HepG2 (cell line): ENCODE results near the gene ATP8A1. TPM values are rescaled to one million over a fixed set of nuclear protein-coding genes. Genes with fewer than 3 reads are reported as not detected.
"Not testable (repeated sequence)": the region's sequence is repeated elsewhere in the genome, so short reads cannot be mapped to it uniquely, and the experiment has no call there.

Source experiments
- ATAC-seq: fragments of 200-7000 bp; cut with Tn5 transposase; 3 replicates; pipeline ENCODE4 v1.9.1; 2020; ENCODE audit warnings: mild to moderate bottlenecking, moderate library complexity
- BruUV-seq: library from RNA; stranded (reverse); fragments of 400-500 nt; replicated peaks from 2 replicates; lab custom pipeline; 2021; lab: Mats Ljungman, UMichigan
- CTCF ChIA-PET: fragments of 300-600 bp; formaldehyde crosslinking; extraction: SDS; loops from one replicate; lab custom pipeline; 2021; ENCODE audit warnings: low total read pairs, inconsistent platforms, low intra/inter-chr PET ratio; lab: Yijun Ruan, JAX
- POLR2A ChIA-PET: fragments of 350-600 bp; sonication (Branson Sonifier 250); formaldehyde crosslinking; loops from one replicate; lab custom pipeline; 2020; ENCODE audit warnings: antibody characterized with exemption, inconsistent platforms; lab: Yijun Ruan, JAX
- DNase-seq: peaks from one replicate; pipeline ENCODE4 v3.0.0-alpha.2; 2015; ENCODE audit warnings: low spot score
- FAIRE-seq: peaks from 3 replicates; lab custom pipeline; 2011; peaks lifted over from hg19 to GRCh38; lab: Jason Lieb, UNC
- H2AFZ ChIP-seq: one replicate; pipeline ENCODE4 v1.6.1; 2011; ENCODE audit warnings: low read length, inconsistent platforms
- H3K27ac ChIP-seq: fragments of 300-600 bp; 3 replicates; pipeline ENCODE4 v1.8.0; 2011; ENCODE audit warnings: mixed run types, mild to moderate bottlenecking, mixed read lengths, low read length, inconsistent platforms; ENCODE audit not compliant: insufficient read depth; ENCODE audit errors: extremely low read length
- H3K27me3 ChIP-seq, 2 experiments: fragments of 200-600 bp in 1 of 2; 2 replicates in 1 of 2; 3 replicates in 1 of 2; pipeline versions ENCODE4 v1.6.0 to v1.8.0; 2011; ENCODE audit warnings: low read length in 2 of 2, mild to moderate bottlenecking in 2 of 2, moderate library complexity in 2 of 2, inconsistent platforms in 1 of 2; ENCODE audit not compliant: insufficient read depth in 2 of 2, control insufficient read depth in 1 of 2
- H3K36me3 ChIP-seq, 2 experiments: fragments of 200-600 bp in 1 of 2; replicated peaks in 1 of 2; 2 replicates in 1 of 2; 3 replicates in 1 of 2; pipeline versions ENCODE4 v1.5.1 to v1.8.0; 2011; ENCODE audit warnings: low read length in 2 of 2, inconsistent platforms in 1 of 2; ENCODE audit not compliant: insufficient read depth in 2 of 2, control insufficient read depth in 1 of 2
- H3K4me1 ChIP-seq: 2 replicates; pipeline ENCODE4 v1.5.1; 2012; ENCODE audit warnings: low read length, inconsistent platforms; ENCODE audit not compliant: insufficient read depth
- H3K4me2 ChIP-seq: 2 replicates; pipeline ENCODE4 v1.6.0; 2011; ENCODE audit warnings: low read depth, low read length, inconsistent platforms
- H3K4me3 ChIP-seq, 3 experiments: fragments of 200-600 bp in 1 of 3; sonication (generic), shearing (Covaris generic) in 1 of 3; replicated peaks in 1 of 3; 2 replicates each; pipeline ENCODE4 v1.5.1; 2011 to 2016; ENCODE audit warnings: low read length in 3 of 3, inconsistent platforms in 2 of 3, low read depth in 2 of 3, mild to moderate bottlenecking in 2 of 3, control low read depth in 1 of 3, mixed read lengths in 1 of 3; ENCODE audit not compliant: insufficient read depth in 1 of 3
- H3K79me2 ChIP-seq: one replicate; pipeline ENCODE4 v1.6.1; 2011; ENCODE audit warnings: low read length, inconsistent platforms; ENCODE audit not compliant: insufficient read depth
- H3K9ac ChIP-seq: 2 replicates; pipeline ENCODE4 v1.6.0; 2011; ENCODE audit warnings: mild to moderate bottlenecking, low read depth, low read length, inconsistent platforms; ENCODE audit not compliant: insufficient read depth
- H3K9me3 ChIP-seq: 2 replicates; pipeline ENCODE4 v1.5.1; 2012; ENCODE audit warnings: mild to moderate bottlenecking, low read length
- H4K20me1 ChIP-seq: 2 replicates; pipeline ENCODE4 v1.6.0; 2011; ENCODE audit warnings: inconsistent platforms, mild to moderate bottlenecking, low read length, moderate library complexity; ENCODE audit not compliant: insufficient read depth
- CBX2 ChIP-seq, 2 experiments: fragments of 200-600 bp in 1 of 2; sonication (generic); formaldehyde crosslinking in 1 of 2; IDR thresholded peaks; 2 replicates each; pipeline versions ENCODE4 v1.7.0 to v1.8.1; 2018 to 2022; ENCODE audit warnings: low read depth in 2 of 2, low read length in 1 of 2, mild to moderate bottlenecking in 1 of 2, missing genetic modification reagents in 1 of 2
- CREM ChIP-seq, 2 experiments: sonication (generic) in 1 of 2; formaldehyde crosslinking in 1 of 2; IDR thresholded peaks; 2 replicates each; pipeline versions ENCODE4 v1.4.0 to v1.6.1; 2016 to 2020; ENCODE audit warnings: antibody characterized with exemption in 1 of 2, mild to moderate bottlenecking in 1 of 2, missing genetic modification reagents in 1 of 2
- DDIT3 ChIP-seq: sonication (generic); formaldehyde crosslinking; IDR thresholded peaks from 2 replicates; pipeline ENCODE4 v1.4.0; 2020; ENCODE audit warnings: mild to moderate bottlenecking, missing genetic modification reagents
- FOXJ3 ChIP-seq: sonication (generic); formaldehyde crosslinking; IDR thresholded peaks from 2 replicates; pipeline ENCODE4 v1.4.0; 2020; ENCODE audit warnings: missing genetic modification reagents, mild to moderate bottlenecking, borderline replicate concordance
- HNRNPUL1 ChIP-seq: fragments of 200-400 bp; formaldehyde crosslinking; IDR thresholded peaks from 2 replicates; pipeline ENCODE4 v1.6.1; 2017; ENCODE audit warnings: low read depth, mild to moderate bottlenecking, low read length, moderate library complexity
- IRX3 ChIP-seq: sonication (generic); formaldehyde crosslinking; IDR thresholded peaks from 2 replicates; pipeline ENCODE4 v1.8.1; 2023; ENCODE audit warnings: mild to moderate bottlenecking, low read depth, missing genetic modification reagents, borderline replicate concordance
- KLF11 ChIP-seq: IDR thresholded peaks from 2 replicates; pipeline ENCODE4 v1.6.1; 2016; ENCODE audit warnings: missing compliant biosample characterization
- MATR3 ChIP-seq: sonication (generic); formaldehyde crosslinking; IDR thresholded peaks from 2 replicates; pipeline ENCODE4 v1.4.0; 2020; ENCODE audit warnings: missing genetic modification reagents
- TAF1 ChIP-seq: sonication (generic); formaldehyde crosslinking; IDR thresholded peaks from 2 replicates; pipeline ENCODE4 v1.4.0; 2020; ENCODE audit warnings: missing genetic modification reagents
- TEF ChIP-seq: sonication (generic); formaldehyde crosslinking; IDR thresholded peaks from 2 replicates; pipeline ENCODE4 v1.5.0; 2020; ENCODE audit warnings: missing genetic modification reagents
- ZNF136 ChIP-seq: sonication (generic); formaldehyde crosslinking; IDR thresholded peaks from 2 replicates; pipeline ENCODE4 v1.8.1; 2022; ENCODE audit warnings: low read depth, mild to moderate bottlenecking, moderate library complexity, missing genetic modification reagents
- ZNF274 ChIP-seq: sonication (generic); formaldehyde crosslinking; IDR thresholded peaks from 2 replicates; pipeline ENCODE4 v1.5.1; 2020; ENCODE audit warnings: mild to moderate bottlenecking, missing genetic modification reagents
- ZNF496 ChIP-seq: sonication (generic); formaldehyde crosslinking; IDR thresholded peaks from 2 replicates; pipeline ENCODE4 v1.8.1; 2023; ENCODE audit warnings: mild to moderate bottlenecking, moderate library complexity, missing genetic modification reagents; ENCODE audit not compliant: insufficient replicate concordance
- ZNF597 ChIP-seq: sonication (generic); formaldehyde crosslinking; IDR thresholded peaks from 2 replicates; pipeline ENCODE4 v1.5.0; 2020; ENCODE audit warnings: missing genetic modification reagents
- ZNF879 ChIP-seq: sonication (generic); formaldehyde crosslinking; IDR thresholded peaks from 2 replicates; pipeline ENCODE4 v1.8.1; 2023; ENCODE audit warnings: missing genetic modification reagents
- ZSCAN30 ChIP-seq: sonication (generic); formaldehyde crosslinking; IDR thresholded peaks from 2 replicates; pipeline ENCODE4 v1.5.0; 2020; ENCODE audit warnings: mild to moderate bottlenecking, missing genetic modification reagents
- WGBS: methylation state at CpG from one replicate; pipeline ENCODE4 v1.1.6; 2017; ENCODE audit warnings: low lambda C conversion rate; 5-methylcytosine and 5-hydroxymethylcytosine counted together
- in situ Hi-C: cut with HindIII; loops from 2 replicates; pipeline ENCODE4 v1.10.0; 2017; ENCODE audit warnings: low pct_unique_long_range_greater_than_20kb; ENCODE audit not compliant: extremely low pct_ligation_motif_present
- intact Hi-C: fragments of 100-400 bp; cut with micrococcal nuclease; formaldehyde crosslinking; loops from one replicate; pipeline ENCODE4 v1.10.0; 2022; ENCODE audit not compliant: unreplicated experiment
- polyA plus RNA-seq, 8 experiments: library from polyadenylated mRNA; depleted of rRNA in 3 of 8; stranded (reverse) in 7 of 8; unstranded in 1 of 8; fragments of >200 nt; fragmentation: Illumina TruSeq in 4 of 8; extraction: Trizol in 4 of 8; gene quantifications; 2 replicates each; pipeline versions ENCODE4 v1.2.1 to v1.2.3, GENCODE V29; 2011 to 2016; ENCODE audit warnings: low read depth in 4 of 8, missing spikeins in 1 of 8, mixed read lengths in 1 of 8; ENCODE audit not compliant: insufficient read depth in 1 of 8
- total RNA-seq, 5 experiments: library from RNA; depleted of rRNA; stranded (reverse); fragments of >200 nt; fragmentation: Illumina TruSeq; extraction: Trizol; gene quantifications; 2 replicates each; pipeline ENCODE4 v1.2.3, GENCODE V29; 2016; ENCODE audit warnings: low read depth in 1 of 5
- TF ChIP-seq, protein P1 (sequence below): IDR thresholded peaks from 2 replicates; pipeline ENCODE4 v1.6.1; 2016; ENCODE audit warnings: low read depth, borderline replicate concordance
- TF ChIP-seq, protein P2 (sequence below): sonication (generic); formaldehyde crosslinking; IDR thresholded peaks from 2 replicates; pipeline ENCODE4 v1.4.0; 2020; ENCODE audit warnings: missing genetic modification reagents

The ATP8A1 gene
- total and polyA plus RNA-seq, 2 of the 13 experiments (the other 11 are each of a cell fraction or from before 2014, with no cell fraction given): 1.7 to 6.2 TPM

- FAIRE-seq (no peak), ATAC-seq (no peak), DNase-seq (no peak)
- Histone ChIP-seq H3K27me3 (peaks cover 0 to 6% of the 10 kb centered on the region in 2 experiments; a peak in 1 of 5 replicates), H3K9ac (no peak overlapping the region), H3K4me1 (no peaks in the 10 kb centered on the region), H3K36me3 (no peaks in the 10 kb centered on the region), H4K20me1 (no peaks in the 10 kb centered on the region), H3K79me2 (no peaks in the 10 kb centered on the region), H2AFZ (no peak overlapping the region), H3K9me3 (no peaks in the 10 kb centered on the region), H3K4me2 (no peak overlapping the region), H3K27ac (no peak overlapping the region), H3K4me3 (no peak overlapping the region)
- ChIA-PET CTCF (no interaction called here), POLR2A (no interaction called here)
- no peak for TF ChIP-seq ZNF496 (CRISPR knock-in tag)
- TF ChIP-seq DDIT3 (CRISPR knock-in tag): no peak
- no peak for TF ChIP-seq MATR3 (CRISPR knock-in tag)
- TF ChIP-seq ZNF597 (CRISPR knock-in tag): no peak
- TF ChIP-seq CBX2 (IDR thresholded peaks at IDR 0.05; ENCODE audit: low read depth, low read length): no peak
- no peak for TF ChIP-seq CBX2 (CRISPR knock-in tag; IDR thresholded peaks at IDR 0.05; ENCODE audit: low read depth)
- no peak for TF ChIP-seq ZNF274 (CRISPR knock-in tag)
- no peak for TF ChIP-seq TAF1
- TF ChIP-seq, protein P1, sequence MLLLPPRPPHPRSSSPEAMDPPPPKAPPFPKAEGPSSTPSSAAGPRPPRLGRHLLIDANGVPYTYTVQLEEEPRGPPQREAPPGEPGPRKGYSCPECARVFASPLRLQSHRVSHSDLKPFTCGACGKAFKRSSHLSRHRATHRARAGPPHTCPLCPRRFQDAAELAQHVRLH: no peak
- no peak for TF ChIP-seq ZSCAN30 (CRISPR knock-in tag)
- TF ChIP-seq ZNF136 (CRISPR knock-in tag): no peak
- TF ChIP-seq CREM (IDR thresholded peaks at IDR 0.05): no peak
- TF ChIP-seq CREM (CRISPR knock-in tag; IDR thresholded peaks at IDR 0.05): no peak
- TF ChIP-seq KLF11 (CRISPR knock-in tag): no peak
- no peak for TF ChIP-seq FOXJ3
- TF ChIP-seq IRX3 (CRISPR knock-in tag): no peak
- no peak for TF ChIP-seq TEF (CRISPR knock-in tag)
- TF ChIP-seq ZNF879: no peak
- TF ChIP-seq, protein P2, sequence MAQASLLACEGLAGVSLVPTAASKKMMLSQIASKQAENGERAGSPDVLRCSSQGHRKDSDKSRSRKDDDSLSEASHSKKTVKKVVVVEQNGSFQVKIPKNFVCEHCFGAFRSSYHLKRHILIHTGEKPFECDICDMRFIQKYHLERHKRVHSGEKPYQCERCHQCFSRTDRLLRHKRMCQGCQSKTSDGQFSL (CRISPR knock-in tag): no peak
- no peak for TF ChIP-seq HNRNPUL1
- intact Hi-C loops (no loop called here), in situ Hi-C loops (no loop called here)
- 2% methylated on average over 4 of the region's 4 CpGs for WGBS
- no TSS peak for BruUV-seq
Observed at GRCh38 chr4:42377497-42377896, 279.4 kb downstream of the ATP8A1 start.

GRCh38 chr4:42372303-42372702 is 284.6 kb downstream of the ATP8A1 start:
- H3K79me2 ChIP-seq, ATAC-seq, H3K36me3 ChIP-seq, H3K4me3 ChIP-seq, H2AFZ ChIP-seq, H3K4me1 ChIP-seq, H4K20me1 ChIP-seq, H3K9me3 ChIP-seq, H3K27me3 ChIP-seq, H3K9ac ChIP-seq, H3K4me2 ChIP-seq, FAIRE-seq, in situ Hi-C loops, H3K27ac ChIP-seq, BruUV-seq, DNase-seq, intact Hi-C loops, POLR2A ChIA-PET: not testable (repeated sequence)
- WGBS: 35% methylated on average over 6 of the region's 6 CpGs
- CTCF ChIA-PET: interaction anchor here (2.3 kb wide), 1 partner anchor 147 kb away, joined by 13 read pairs; no protein-coding TSS in a partner anchor
